Glomerular endothelial cell (primary cell): ENCODE measurements around the gene DNAJC18. TPM values are rescaled to one million over a fixed set of nuclear protein-coding genes. Genes with fewer than 3 reads are reported as not detected.
A peak's percentile ranks its signal among the peaks of the same experiment; 100 is the strongest.
"Not testable (repeated sequence)": the region's sequence is repeated elsewhere in the genome, so short reads cannot be mapped to it uniquely, and the experiment has no call there.

Experiments
- DNase-seq: peaks from one replicate; pipeline ENCODE4 v3.0.0-alpha.2; 2011; ENCODE audit warnings: low read depth, low spot score; ENCODE audit errors: extremely low read depth
- total RNA-seq: library from RNA; depleted of rRNA; stranded (reverse); fragments of >200 nt; gene quantifications from 2 replicates; pipeline ENCODE4 v1.2.3, GENCODE V29; 2015

The DNAJC18 gene
- 12.0 and 16.7 TPM in 2 replicates for total RNA-seq

DNA sequence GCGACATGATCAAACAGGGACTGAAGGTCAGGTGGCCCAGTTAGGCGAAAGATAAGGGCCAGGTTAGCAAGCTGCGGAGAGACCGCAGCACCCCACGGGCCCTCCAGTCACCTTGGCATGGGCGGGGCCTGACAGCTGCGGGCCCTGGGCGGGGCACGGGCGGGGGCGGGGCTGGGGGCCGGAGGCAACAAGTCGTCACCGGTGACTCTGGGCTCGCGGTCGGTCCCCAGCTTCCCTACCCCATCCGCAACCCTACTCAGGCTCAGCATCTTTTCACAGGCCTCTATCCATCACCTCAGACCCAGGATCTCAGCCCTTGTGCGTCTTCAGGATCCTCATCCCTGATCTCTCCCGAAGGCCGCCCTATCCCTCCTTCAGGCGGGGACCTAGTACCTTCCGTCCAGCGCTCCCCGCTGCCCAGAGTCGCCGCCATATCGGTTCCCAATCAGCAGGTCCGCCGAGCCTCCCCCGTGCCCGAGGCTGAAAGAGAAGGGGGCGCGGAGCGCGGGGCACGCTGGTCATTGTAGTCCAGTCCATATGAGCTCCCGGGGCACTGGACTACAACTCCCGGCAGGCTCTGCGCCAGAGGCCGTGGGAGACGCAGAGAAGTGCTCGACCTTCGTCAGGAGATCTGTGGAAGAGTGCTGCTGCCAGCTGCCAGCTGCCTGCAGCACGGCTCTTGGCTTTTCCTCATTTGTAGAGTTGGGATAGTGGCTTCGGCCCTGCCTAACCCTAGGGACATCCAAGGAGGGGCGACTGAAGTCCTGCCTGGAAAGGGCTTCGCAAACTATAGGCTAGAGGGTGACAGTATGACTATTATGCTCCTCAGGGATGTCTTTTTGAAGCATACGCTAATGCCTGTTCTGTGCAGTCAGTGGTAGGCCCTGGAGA, at the start of gene DNAJC18:
TSS of gene DNAJC18 (minus strand) at position 513 of the 891 bp plus-strand sequence. CDS start at position 433, 80 bp downstream.
- no peak for DNase-seq

GRCh38 chr5:139488260-139488659, 48.9 kb upstream of the DNAJC18 start:
- DNase-seq, result no peak

DNA sequence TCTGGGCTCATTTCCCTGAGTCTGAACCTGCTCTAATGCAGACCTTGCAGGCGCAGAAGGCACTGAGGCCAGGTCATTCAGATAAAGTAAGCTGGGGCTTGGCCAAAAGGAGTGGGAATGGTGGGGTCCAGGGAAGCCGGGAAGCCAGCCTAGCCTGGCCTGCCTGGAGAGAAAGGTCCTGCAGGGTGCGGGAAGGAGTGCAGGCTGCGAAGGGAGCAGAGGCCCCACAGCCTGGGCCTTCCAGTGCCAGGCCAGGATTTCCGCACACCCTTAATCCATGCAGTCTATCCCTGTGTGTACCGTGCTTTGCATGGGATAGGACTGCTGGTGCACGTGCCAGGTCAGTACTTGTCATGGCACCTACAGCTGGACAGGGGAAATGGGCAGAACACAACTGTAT, 46.9 kb upstream of the DNAJC18 start:
- no peak for DNase-seq

- DNase-seq, result not testable (repeated sequence)
Measured at GRCh38 chr5:139482890-139483208, 43.5 kb upstream of the DNAJC18 start.

DNA sequence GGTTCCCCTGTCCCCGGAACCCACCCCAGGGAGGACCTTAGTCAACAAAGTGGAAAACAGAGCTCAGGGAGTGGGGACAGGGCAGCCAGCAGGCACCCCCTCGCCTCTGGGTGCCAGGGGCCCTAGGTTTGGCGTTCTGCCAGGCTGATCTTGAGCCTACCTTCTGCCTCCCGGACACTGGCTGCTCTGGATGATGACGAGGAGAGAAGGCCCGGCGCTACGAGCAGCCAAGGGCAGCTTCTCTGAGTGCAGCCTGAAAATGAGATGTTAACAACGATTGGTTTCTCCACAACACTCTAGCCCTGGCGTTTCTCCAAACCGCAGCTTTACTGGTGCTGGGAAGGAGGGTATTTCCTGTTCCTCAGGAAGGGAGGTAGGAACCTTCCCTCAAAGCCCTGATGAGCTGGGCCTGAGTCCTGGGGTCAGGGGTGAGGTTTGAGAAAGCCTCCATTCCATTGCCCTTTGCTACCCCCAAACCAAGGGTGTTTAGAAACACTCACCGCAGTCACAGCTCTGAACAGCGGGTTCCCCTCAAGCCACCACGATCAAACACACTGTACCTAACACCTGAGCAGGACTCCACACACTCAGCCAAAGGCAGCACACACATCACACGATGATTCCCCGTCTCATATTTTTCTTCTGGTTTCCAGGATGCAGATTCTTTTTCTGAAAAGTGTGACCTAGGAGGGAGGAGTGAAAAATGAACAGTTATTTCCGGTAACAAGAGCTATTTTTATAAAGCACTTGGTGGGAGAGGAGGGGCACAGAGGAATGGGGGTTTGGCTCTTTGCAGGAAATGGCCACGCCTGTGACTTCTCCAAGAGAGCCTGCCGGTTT, 42.9 kb upstream of the DNAJC18 start, which contains the start of gene STING1:
TSS of gene STING1 (minus strand) at position 709 of the 840 bp plus-strand sequence. CDS start 1,054 bp downstream, outside the sequence.
- DNase-seq, result peak; percentile 80

DNA sequence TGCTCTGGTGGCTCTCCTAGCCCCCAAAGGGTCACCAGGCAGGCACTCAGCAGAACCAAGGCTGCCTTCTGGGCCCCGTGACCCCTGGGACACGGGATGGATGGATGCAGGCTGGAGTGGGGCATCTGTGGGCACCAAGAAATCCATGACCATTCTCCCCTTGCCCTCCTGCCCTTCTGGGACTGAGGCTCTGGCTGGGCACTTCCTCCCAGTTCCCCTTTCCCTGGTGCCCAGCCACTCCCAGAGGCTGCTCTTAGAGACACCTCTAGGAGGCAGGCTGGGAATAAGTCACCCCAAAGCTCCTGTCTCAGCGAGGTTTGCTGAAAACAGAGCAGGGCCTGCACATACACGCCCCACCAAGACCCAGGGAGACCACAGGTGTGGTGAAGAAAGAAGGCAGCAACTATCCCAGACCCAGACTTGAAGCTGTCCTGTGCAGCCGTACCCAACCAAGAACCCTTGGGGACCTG, 42.3 kb upstream of the DNAJC18 start:
- DNase-seq, result no peak

GRCh38 chr5:139481122-139481533, 41.8 kb upstream of the DNAJC18 start:
- DNase-seq, result no peak

DNA sequence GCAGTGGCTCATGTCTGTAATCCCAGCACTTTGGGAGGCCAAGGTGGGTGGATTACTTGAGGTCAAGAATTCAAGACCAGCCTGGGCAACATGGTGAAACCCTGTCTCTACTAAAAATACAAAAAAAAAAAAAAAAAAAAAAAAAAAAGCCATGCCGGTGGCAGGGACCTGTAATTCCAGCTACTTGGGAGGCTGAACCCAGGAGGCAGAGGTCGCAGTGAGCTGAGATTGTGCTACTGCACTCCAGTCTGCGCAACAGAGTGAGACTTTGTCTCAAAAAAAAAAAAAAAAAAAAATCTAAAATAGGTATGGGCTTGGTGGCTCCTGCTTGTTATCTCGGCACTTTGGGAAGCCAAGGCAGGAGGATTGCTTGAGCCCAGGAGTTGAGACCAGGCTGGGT, 40.4 kb upstream of the DNAJC18 start:
- DNase-seq, result not testable (repeated sequence)

GRCh38 chr5:139478657-139479423, 39.5 kb upstream of the DNAJC18 start:
- DNase-seq, result not testable (repeated sequence)

GRCh38 chr5:139475865-139476617, 36.7 kb upstream of the DNAJC18 start:
- DNase-seq, result no peak

- no peak for DNase-seq
Measured at GRCh38 chr5:139474890-139475791, 35.8 kb upstream of the DNAJC18 start.

- no peak for DNase-seq
Measured at GRCh38 chr5:139473565-139473964, 34.2 kb upstream of the DNAJC18 start.

- DNase-seq, result no peak
Measured at GRCh38 chr5:139473105-139473504, 33.8 kb upstream of the DNAJC18 start.

- no peak for DNase-seq
Measured at GRCh38 chr5:139472386-139473030, 33.2 kb upstream of the DNAJC18 start.

GRCh38 chr5:139470821-139471300, 31.5 kb upstream of the DNAJC18 start, which contains the start of gene SMIM33:
Gene SMIM33, plus strand, starts transcription at chr5:139471004. Its CDS starts 118 bp downstream, at chr5:139471122.
- DNase-seq, result no peak

DNA sequence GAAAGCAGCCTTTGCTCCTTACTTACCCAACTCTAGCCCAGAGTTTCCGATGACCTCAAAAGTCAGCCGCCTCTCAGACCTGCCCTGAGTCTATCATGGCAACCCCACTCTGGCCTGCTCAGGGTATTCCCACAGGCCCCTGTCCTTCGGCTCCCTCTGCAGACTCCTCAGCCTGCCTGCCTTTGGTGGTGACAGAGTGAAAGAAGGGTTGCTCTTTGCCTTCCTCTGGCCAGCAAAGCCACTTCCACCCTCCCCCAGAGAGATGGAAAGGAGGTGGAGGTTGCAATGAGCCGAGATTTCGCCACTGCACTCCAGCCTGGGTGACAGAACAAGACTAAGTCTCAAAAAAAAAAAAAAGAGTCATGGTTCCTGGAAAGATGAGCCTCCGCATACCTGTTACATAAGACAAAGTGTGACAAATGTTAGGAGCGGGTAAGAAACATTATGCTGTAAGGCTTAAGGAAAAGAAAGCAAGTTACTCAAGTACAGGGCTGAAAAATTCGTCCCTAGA, 29.2 kb upstream of the DNAJC18 start:
- no peak for DNase-seq

DNA sequence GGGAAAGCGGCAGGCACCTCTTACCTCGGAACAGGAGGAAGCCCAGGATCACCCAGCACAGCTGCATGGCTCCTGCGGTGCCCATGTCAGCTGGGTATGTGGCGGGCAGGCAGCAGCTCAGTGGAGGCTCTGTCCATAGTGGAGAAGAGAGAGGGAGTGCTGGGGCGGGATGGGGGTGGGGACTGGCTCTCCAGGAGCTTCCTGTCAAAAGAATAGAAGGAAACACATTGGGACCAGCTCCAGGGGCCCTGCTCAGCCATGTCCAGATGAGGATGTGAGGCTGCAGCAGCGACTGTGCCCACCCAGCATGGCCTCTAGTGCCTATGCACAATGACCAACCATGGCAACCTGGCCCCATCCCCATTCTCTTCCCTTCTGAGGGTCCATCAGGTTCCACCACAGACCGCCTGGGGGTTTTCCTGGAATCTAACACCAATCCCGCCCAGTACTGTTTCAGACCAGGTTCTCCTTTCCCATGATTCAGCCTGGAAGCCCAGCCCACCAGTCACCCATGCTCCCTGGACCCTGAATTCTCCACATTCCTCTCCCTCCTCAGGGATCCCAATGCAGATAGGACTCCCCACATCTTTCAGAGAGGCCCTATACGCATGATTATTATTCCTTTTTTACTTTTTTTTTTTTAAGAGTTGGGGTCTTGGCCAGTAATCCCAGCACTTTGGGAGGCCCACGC, 23.4 kb upstream of the DNAJC18 start, which contains the start of gene ECSCR:
TSS of gene ECSCR (minus strand) at position 158 of the 691 bp plus-strand sequence. CDS start at position 85, 73 bp downstream.
- no peak for DNase-seq
